Stimulated activated CD8-positive, alpha-beta memory T cell treated with anti-CD3 and anti-CD28 coated beads, Interleukin-4, amount 100 ng/mL, for 4 hours (primary cell): ENCODE measurements around the gene ATXN3.

Source experiments
- DNase-seq, 2 donors: peaks; one replicate each; pipeline ENCODE4 v3.0.0-alpha.2; 2020; ENCODE audit warnings: low read depth in 2 of 2, low spot score in 1 of 2

ATXN3 gene

DNA sequence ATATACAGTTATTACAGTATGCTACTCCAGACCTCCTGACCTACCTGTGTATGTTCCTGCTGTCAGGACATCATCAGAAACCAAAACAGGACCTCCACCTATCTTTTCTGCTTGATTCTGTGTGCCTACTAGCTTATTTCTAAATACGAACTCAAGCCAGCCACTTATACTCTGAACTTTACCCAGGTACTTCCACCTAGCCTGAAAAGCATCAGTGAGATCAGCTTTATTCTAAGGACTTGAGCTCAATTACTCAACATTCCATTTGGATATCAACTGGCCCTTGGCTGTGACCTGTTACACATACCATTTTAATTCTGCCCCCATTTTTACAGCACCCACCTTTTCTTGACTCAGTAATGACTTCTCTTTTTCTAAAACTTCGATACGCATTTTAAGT is 95.7 kb downstream of the ATXN3 start:
- DNase-seq, result no peak

GRCh38 chr14:92009604-92010003 is 96.8 kb downstream of the ATXN3 start:
- no peak for DNase-seq
